ENCODE results near the gene SRC.

DNA sequence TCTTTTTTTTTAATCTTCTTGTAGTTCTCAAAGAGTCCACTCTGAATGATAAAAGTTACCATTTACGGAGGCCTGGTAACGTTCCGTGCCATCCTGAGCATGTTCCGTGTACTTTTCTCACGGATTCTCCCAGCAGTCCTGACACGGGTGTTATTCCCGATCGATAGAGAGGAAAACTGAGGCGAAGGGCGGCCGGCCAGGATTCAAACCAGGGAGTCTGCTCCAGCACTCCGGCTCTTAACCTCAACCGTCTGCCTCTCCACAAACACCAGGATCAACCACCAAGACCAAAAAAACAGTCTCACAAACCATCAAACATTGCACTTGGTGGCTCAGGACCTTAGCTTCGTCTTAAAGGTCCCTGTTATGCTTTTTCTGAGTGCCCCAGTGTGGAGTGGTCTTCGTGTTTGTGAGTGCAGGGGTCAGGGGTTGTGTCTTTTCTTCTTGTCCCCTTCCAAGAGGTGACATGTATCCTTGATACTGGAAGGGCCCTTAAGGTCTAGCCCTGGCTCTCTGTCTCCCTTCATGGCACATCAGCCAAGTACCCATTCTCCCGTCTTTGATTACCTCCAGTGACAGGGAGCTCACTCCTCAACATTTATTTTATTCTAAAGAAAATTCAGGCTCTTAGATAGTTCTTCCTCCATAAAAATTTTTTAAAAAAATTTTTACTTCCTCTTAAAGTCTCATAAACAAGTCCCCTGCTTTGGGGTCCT lies 35.1 kb downstream of the SRC start:
- TF ChIP-seq POLR2AphosphoS5 (IDR thresholded peaks at IDR 0.05): no peak
- TF ChIP-seq CTCF (IDR thresholded peaks at IDR 0.05): no peak
- no peak for TF ChIP-seq POLR2A (IDR thresholded peaks at IDR 0.05)

Measured in suprapubic skin (tissue), 4 donors.